GM18873 (cell line): ENCODE data around the gene PDSS1.
"Not testable (repeated sequence)": the region's sequence is repeated elsewhere in the genome, so short reads cannot be mapped to it uniquely, and the experiment has no call there.

Source experiments
- ATAC-seq: cut with Tn5 transposase; IDR thresholded peaks from one replicate; pipeline ENCODE4 v1.9.1; 2021; ENCODE audit warnings: mild to moderate bottlenecking, moderate library complexity, moderate number of reproducible peaks; ENCODE audit not compliant: unreplicated experiment, low FRiP score

Gene PDSS1

GRCh38 chr10:26697163-26697921 is at the start of gene PDSS1:
TSS of gene PDSS1 (plus strand) at chr10:26697701. CDS start at chr10:26697712, 11 bp downstream.
- peak; percentile 77 for ATAC-seq

- ATAC-seq: not testable (repeated sequence)
Observed at GRCh38 chr10:26648245-26648636, 49.3 kb upstream of the PDSS1 start.

GRCh38 chr10:26650406-26650805 is 47.1 kb upstream of the PDSS1 start:
- no peak for ATAC-seq

- ATAC-seq: not testable (repeated sequence)
Observed at GRCh38 chr10:26651476-26651875, 46.0 kb upstream of the PDSS1 start.

- no peak for ATAC-seq
Observed at GRCh38 chr10:26653004-26653403, 44.5 kb upstream of the PDSS1 start.

- no peak for ATAC-seq
Observed at GRCh38 chr10:26655746-26656145, 41.8 kb upstream of the PDSS1 start.

GRCh38 chr10:26662864-26663263 is 34.6 kb upstream of the PDSS1 start:
- ATAC-seq: no peak

- ATAC-seq: no peak
Observed at GRCh38 chr10:26665080-26666048, 32.1 kb upstream of the PDSS1 start.

- ATAC-seq: no peak
Observed at GRCh38 chr10:26675873-26676257, 21.6 kb upstream of the PDSS1 start.

- ATAC-seq: no peak
Observed at GRCh38 chr10:26679588-26679987, 17.9 kb upstream of the PDSS1 start.

GRCh38 chr10:26681076-26681475 is 16.4 kb upstream of the PDSS1 start:
- no peak for ATAC-seq

GRCh38 chr10:26681971-26682370 is 15.5 kb upstream of the PDSS1 start:
- not testable (repeated sequence) for ATAC-seq

- ATAC-seq: no peak
Observed at GRCh38 chr10:26682931-26683330, 14.6 kb upstream of the PDSS1 start.

GRCh38 chr10:26684667-26685264 is 12.7 kb upstream of the PDSS1 start:
- ATAC-seq: peak; percentile 91

GRCh38 chr10:26685441-26685840 is 12.1 kb upstream of the PDSS1 start:
- ATAC-seq: no peak

- ATAC-seq: no peak
Observed at GRCh38 chr10:26689399-26689798, 8.1 kb upstream of the PDSS1 start.

GRCh38 chr10:26690731-26691475 is 6.6 kb upstream of the PDSS1 start:
- ATAC-seq: no peak

GRCh38 chr10:26694536-26694935 is 3.0 kb upstream of the PDSS1 start:
- ATAC-seq: not testable (repeated sequence)

- ATAC-seq: peak; percentile 12
Observed at GRCh38 chr10:26696786-26697162, 727 bp upstream of the PDSS1 start.

GRCh38 chr10:26697922-26698608 is 564 bp downstream of the PDSS1 start:
- ATAC-seq: no peak
